Measurements from ENCODE around the gene TBC1D3D.
"Not testable (repeated sequence)": the region's sequence is repeated elsewhere in the genome, so short reads cannot be mapped to it uniquely, and the experiment has no call there.

The TBC1D3D gene

GRCh38 chr17:38003676-38004075 lies at the start of gene TBC1D3D:
Gene TBC1D3D, plus strand, starts transcription at chr17:38003976. Its CDS starts 1,585 bp downstream, at chr17:38005561.
- DNase-seq (ENCODE audit: low read depth in 1 of 2, low spot score in 1 of 2) = not testable (repeated sequence)

- not testable (repeated sequence) for DNase-seq (ENCODE audit: low read depth in 1 of 2, low spot score in 1 of 2)
These were observed 14.8 kb upstream of the TBC1D3D start, which contains the start of gene TBC1D3L for GRCh38 chr17:37988960-37989359. Gene TBC1D3L, minus strand, starts transcription at chr17:37989060. Its CDS starts 1,540 bp downstream, at chr17:37987520.

Measured in activated T-helper 1 cell treated with anti-CD3 and anti-CD28 coated beads, Interleukin-2, amount 50 U/mL, for 16 hours (primary cell).